Activated naive CD4-positive, alpha-beta T cell treated with anti-CD3 and anti-CD28 coated beads, Interleukin-2, amount 10 ng/mL, durations not matched to agents 7 days and 5 days (primary cell): ENCODE data around the gene SH3PXD2A.
"Not testable (repeated sequence)": the region's sequence is repeated elsewhere in the genome, so short reads cannot be mapped to it uniquely, and the experiment has no call there.

Experiments used
- CTCF ChIA-PET: fragments of 350-600 bp; sonication (Branson Sonifier 250); formaldehyde crosslinking; loops from one replicate; lab custom pipeline; 2021; ENCODE audit warnings: antibody characterized with exemption; lab: Charles Lee
- DNase-seq: peaks from one replicate; pipeline ENCODE4 v3.0.0-alpha.2; 2020
- H3K27ac Mint-ChIP-seq: one replicate; pipeline ENCODE4 v1.8.0; 2021; ENCODE audit warnings: mild to moderate bottlenecking, moderate library complexity, mixed read lengths
- H3K27me3 Mint-ChIP-seq: one replicate; pipeline ENCODE4 v1.8.0; 2021; ENCODE audit warnings: mild to moderate bottlenecking, mixed read lengths
- H3K36me3 Mint-ChIP-seq: one replicate; pipeline ENCODE4 v1.8.0; 2021; ENCODE audit warnings: mixed read lengths
- H3K4me1 Mint-ChIP-seq: one replicate; pipeline ENCODE4 v1.8.0; 2021; ENCODE audit warnings: mixed read lengths
- H3K4me3 Mint-ChIP-seq: one replicate; pipeline ENCODE4 v1.8.0; 2021; ENCODE audit warnings: mild to moderate bottlenecking, moderate library complexity, mixed read lengths
- H3K9me3 Mint-ChIP-seq: one replicate; pipeline ENCODE4 v1.8.0; 2021; ENCODE audit warnings: mixed read lengths

SH3PXD2A gene

DNA sequence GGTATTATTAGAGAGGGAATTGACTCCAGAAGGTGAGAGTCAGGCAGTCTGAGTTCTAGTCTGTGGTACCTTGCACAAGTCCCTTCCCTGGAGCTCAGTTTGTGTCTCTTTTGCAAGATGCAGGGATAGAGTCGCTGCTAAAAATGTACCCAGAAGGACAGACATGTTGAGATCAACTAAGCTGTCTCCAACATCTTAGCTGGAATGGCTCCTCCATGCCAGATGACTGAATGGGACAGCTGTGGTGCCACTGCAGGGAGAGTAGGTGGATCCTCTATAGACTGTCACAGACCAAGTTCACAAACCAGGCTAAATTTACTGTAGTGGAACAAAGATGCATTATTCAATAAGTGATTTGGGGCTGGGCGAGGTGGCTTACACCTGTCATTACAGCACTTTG lies 241.8 kb downstream of the SH3PXD2A start:
- no peak overlapping the region for H3K27ac Mint-ChIP-seq
- DNase-seq = no peak
- H3K4me3 Mint-ChIP-seq = no peak overlapping the region
- H3K4me1 Mint-ChIP-seq = no peaks in the 10 kb centered on the region
- CTCF ChIA-PET = interaction anchor here (1.5 to 1.6 kb wide), 2 partner anchors 20 to 48 kb away, joined by 3 to 7 read pairs; no protein-coding TSS in a partner anchor
- no peaks in the 10 kb centered on the region for H3K27me3 Mint-ChIP-seq
- no peaks in the 10 kb centered on the region for H3K36me3 Mint-ChIP-seq
- no peaks in the 10 kb centered on the region for H3K9me3 Mint-ChIP-seq

DNA sequence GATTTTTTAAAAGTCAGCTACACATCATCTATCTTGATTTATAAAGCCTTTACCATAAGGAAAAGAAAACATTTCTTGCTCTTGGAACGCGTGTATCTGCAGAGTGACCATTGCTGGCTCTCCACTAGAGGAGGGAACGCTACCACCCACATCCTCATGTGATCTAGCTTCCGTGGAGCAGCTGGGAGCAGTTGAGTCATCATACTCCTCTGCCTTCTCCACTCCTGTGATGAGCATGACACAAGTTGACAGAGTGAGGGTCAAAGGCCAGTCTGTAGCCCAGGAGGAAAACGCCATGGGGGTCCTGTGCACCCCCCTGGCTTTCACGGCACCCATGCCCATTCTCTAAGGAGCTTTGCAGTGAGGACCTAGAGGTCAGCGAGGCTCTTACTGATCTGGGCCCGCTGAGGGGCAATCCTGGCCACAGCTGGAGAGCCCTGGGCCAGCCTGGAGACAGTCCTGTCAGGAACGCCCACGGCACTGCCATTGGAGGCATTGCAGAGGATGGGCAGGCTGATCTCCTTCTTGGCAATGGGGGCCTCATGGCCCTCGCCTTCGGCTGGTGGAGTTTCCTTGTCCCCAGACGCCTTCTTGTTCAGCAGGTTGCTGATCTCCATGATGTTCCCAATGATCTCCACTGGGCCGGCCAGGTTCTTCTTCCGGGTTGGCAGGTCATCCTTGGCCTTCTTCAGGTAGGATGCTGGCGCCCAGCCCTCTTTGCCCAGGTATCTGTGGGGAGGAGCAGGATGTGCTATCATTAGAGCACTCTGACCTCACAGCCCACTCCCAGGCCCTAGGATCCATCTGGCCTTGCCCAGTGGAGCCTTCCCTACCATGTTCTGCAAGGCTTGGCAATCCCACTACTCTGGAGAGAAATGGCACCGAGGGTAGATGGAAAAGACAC lies 242.7 kb downstream of the SH3PXD2A start:
- CTCF ChIA-PET = interaction anchor here (1.1 to 1.6 kb wide), 2 partner anchors 47 to 70 kb away, joined by 3 read pairs; no protein-coding TSS in a partner anchor
- Mint-ChIP-seq H3K27ac (no peak overlapping the region), H3K9me3 (no peaks in the 10 kb centered on the region), H3K4me1 (no peaks in the 10 kb centered on the region), H3K27me3 (no peaks in the 10 kb centered on the region), H3K4me3 (no peak overlapping the region), H3K36me3 (no peaks in the 10 kb centered on the region)
- DNase-seq = no peak

DNA sequence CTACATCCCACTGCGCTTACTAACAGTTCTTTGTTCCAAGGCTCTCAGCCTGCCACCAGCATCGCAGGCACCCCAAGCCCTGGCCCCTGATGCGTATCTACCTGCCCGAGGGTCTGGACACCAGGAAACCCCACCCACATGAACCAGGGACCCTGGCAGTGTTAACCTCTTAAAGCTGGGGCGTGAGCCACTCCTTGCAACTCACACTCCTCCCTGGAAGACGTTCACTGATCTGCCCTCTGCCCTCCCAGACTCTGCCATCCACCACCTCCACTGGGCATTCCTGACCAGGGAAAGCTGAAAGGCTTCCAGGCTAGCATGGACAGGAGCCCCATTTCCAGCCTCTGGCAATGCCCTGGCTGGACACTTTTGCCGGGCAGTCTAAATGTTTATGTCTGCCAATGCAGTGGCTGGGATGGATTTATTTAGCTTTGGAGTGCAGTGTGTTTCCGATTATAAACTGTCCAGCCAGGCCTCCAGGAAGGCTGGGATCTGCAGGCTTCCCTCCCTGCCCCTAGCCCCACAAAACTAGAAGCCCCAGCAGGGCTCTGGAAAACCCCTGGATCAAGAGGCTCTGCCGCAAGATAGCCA lies 244.4 kb downstream of the SH3PXD2A start:
- CTCF ChIA-PET = interaction anchor here (0.7 to 1.0 kb wide), 3 partner anchors 14 to 76 kb away, joined by 3 read pairs; no protein-coding TSS in a partner anchor
- no peaks in the 10 kb centered on the region for H3K27me3 Mint-ChIP-seq
- no peak overlapping the region for H3K27ac Mint-ChIP-seq
- H3K9me3 Mint-ChIP-seq = no peaks in the 10 kb centered on the region
- no peak overlapping the region for H3K4me3 Mint-ChIP-seq
- no peaks in the 10 kb centered on the region for H3K4me1 Mint-ChIP-seq
- no peak for DNase-seq
- peaks cover 2% of the 10 kb centered on the region for H3K36me3 Mint-ChIP-seq

DNA sequence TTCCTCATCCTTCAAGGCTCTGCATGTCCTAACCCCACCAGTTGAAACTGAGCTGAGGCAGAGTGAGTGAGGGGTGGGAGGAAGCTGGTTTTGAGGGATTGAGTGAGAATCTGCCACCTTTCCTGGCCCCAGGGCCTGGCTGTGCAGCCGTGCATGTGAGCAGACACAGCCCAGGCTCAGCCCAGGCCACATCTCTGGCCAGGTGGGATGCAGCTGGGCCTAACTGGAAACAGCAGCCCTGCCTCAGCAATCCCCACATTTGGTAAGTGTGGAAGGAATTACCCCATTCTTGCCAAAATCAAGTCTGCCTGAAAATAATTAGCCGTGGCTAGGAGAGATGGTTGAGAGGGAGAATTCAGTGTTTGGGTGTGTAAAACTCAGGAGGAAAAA lies 245.3 kb downstream of the SH3PXD2A start:
- Mint-ChIP-seq H3K27me3 (no peaks in the 10 kb centered on the region), H3K27ac (no peak overlapping the region), H3K4me3 (no peak overlapping the region), H3K4me1 (no peaks in the 10 kb centered on the region), H3K36me3 (peaks cover 6% of the 10 kb centered on the region), H3K9me3 (no peaks in the 10 kb centered on the region)
- CTCF ChIA-PET = interaction anchor here (1.1 kb wide), 1 partner anchor 76 kb away, joined by 5 read pairs; no protein-coding TSS in a partner anchor
- no peak for DNase-seq

DNA sequence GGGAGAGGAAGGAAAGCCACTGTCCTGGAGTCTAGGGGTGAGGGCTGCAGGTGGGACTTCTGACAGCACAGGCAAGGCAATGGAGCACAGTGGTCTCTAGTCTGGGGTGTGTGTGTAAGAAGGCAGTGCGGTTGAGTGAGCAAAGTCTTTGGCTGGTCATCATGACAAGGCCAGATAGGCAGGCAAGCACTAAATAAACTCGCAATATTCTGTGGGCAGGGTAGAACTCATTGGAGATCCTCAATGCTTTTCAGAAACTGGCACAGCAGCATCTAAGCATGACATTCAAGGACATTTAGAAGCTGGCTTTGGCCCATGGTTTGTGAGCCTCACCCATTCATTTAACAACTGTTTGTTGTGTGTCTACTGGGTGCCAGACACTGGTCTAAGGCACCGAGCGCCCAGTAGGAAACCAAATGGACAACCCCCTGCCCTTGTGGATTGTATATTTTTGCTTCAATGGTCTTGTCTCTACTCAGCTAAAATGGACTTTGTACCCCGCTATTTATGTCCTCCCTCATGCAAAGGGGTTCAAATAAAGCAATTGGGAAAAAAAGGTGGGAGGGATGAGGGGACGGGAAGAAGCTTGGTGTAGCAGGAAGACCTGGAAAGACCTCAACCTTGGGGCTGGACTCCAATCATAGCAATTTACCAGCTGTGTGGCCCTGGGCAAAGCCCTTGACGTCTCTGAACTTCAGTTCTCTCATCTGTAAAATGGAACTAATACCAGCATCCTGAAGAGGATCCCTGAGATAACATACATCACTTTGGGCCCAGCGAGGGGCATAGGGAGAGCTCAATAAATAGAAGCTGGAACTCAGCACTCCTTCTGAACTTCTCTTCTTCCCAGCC lies 245.9 kb downstream of the SH3PXD2A start:
- CTCF ChIA-PET = interaction anchor here (1.0 to 1.1 kb wide), 2 partner anchors 77 kb away, joined by 5 read pairs; no protein-coding TSS in a partner anchor
- no peak overlapping the region for H3K27ac Mint-ChIP-seq

DNA sequence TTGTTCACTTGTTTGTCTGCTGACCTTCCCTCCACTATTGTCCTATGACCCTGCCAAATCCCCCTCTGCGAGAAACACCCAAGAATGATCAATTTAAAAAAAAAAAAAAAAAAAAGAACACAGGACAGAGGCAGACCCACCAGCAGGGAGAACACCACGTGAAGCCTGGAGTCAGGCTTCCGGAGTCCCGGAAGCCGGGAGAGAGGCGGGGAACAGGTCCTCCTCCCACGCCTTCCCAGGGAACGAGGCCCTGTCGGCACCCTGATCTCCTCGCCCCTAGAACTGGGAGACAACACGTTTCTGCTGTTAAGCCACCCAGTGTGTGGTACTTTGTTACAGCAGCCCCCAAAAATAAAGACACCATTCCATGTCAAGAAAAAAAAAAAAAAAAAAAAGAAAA lies 247.3 kb downstream of the SH3PXD2A start:
- H3K9me3 Mint-ChIP-seq, H3K4me3 Mint-ChIP-seq, H3K4me1 Mint-ChIP-seq, H3K36me3 Mint-ChIP-seq, DNase-seq, H3K27ac Mint-ChIP-seq, H3K27me3 Mint-ChIP-seq: not testable (repeated sequence)
- CTCF ChIA-PET = interaction anchor here (1.0 kb wide), 1 partner anchor 78 kb away, joined by 5 read pairs; no protein-coding TSS in a partner anchor

More for the DNA sequence above, 245.9 kb downstream of the SH3PXD2A start:
- H3K9me3 Mint-ChIP-seq = no peaks in the 10 kb centered on the region
- H3K4me1 Mint-ChIP-seq = no peaks in the 10 kb centered on the region
- no peak overlapping the region for H3K4me3 Mint-ChIP-seq
- H3K27me3 Mint-ChIP-seq = no peaks in the 10 kb centered on the region
- no peak for DNase-seq
- H3K36me3 Mint-ChIP-seq = peaks cover 6% of the 10 kb centered on the region

DNA sequence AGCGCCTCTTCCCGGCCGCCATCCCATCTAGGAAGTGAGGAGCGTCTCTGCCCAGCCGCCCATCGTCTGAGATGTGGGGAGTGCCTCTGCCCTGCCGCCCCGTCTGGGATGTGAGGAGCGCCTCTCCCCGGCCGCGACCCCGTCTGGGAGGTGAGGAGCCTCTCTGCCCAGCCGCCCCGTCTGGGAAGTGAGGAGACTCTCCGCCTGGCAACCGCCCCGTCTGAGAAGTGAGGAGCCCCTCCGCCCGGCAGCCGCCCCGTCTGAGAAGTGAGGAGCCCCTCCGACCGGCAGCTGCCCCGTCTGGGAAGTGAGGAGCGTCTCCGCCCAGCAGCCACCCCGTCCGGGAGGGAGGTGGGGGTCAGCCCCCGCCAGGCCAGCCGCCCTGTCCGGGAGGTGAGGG lies 248.3 kb downstream of the SH3PXD2A start:
- peaks cover 11% of the 10 kb centered on the region for H3K36me3 Mint-ChIP-seq
- not testable (repeated sequence) for DNase-seq, H3K4me3 Mint-ChIP-seq, H3K9me3 Mint-ChIP-seq, H3K27ac Mint-ChIP-seq, H3K4me1 Mint-ChIP-seq, H3K27me3 Mint-ChIP-seq
- CTCF ChIA-PET = interaction anchor here (2.2 kb wide), 1 partner anchor 79 kb away, joined by 43 read pairs; no protein-coding TSS in a partner anchor

DNA sequence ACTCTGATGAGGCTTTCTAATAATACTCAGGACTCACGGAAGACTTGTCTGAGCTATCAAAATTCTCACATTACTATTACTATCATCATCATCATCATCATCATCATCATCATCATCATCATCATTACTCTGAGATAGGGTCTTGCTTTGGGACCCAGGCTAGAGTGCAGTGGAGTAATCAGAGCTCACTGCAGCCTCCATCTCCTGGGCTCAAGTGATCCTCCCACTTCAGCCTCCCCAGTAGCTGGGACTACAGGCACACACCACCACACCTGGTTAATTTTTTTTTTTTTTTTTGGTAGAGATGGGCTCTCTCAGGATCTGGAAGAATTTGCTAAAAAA lies 249.3 kb downstream of the SH3PXD2A start:
- H3K27me3 Mint-ChIP-seq, H3K4me3 Mint-ChIP-seq, H3K9me3 Mint-ChIP-seq, H3K4me1 Mint-ChIP-seq, H3K27ac Mint-ChIP-seq, DNase-seq: not testable (repeated sequence)
- peaks cover 11% of the 10 kb centered on the region for H3K36me3 Mint-ChIP-seq
- CTCF ChIA-PET = interaction anchor here (0.8 to 2.2 kb wide), 12 partner anchors 9 to 105 kb away, joined by 3 to 43 read pairs (median 6); no protein-coding TSS in a partner anchor

DNA sequence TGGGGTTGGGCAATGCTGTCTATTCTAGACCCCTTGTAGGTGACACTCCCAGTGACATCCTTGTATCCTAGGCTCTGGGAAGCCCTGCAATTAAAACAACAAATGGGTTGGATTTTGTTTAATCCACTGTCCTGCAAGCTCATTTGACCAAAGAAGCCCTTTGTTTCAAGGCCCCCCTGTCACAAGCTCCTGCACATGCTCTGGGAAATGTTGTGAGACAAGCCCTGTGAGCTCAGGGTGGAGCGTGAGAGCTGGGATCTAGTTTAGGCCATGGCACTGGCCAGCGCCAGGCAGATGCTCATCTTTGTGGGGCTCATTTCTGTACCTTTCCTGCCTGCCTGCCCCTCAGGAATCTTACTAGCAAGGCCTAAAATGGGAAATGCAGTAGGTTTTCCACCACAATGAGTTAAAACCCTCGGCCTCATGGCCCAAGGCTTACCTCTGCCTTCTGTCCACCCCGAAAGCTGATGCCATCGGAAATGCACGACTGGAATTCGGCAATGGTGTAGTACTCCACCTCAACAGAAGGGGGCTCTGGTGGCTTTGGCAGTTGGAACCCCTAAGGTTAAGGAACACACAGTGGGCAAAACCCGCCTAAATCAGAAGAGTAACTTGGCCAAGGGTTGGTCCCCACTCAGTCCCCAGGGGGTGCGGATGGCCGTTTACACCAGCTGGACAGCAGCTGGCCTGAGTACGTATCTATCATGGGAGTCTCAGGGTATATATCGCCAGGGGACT lies 249.8 kb downstream of the SH3PXD2A start:
- H3K36me3 Mint-ChIP-seq = peaks cover 11% of the 10 kb centered on the region
- DNase-seq = peak; percentile 64
- H3K27me3 Mint-ChIP-seq = no peaks in the 10 kb centered on the region
- no peak overlapping the region for H3K4me3 Mint-ChIP-seq
- H3K4me1 Mint-ChIP-seq = no peaks in the 10 kb centered on the region
- CTCF ChIA-PET = interaction anchor here (0.6 to 2.2 kb wide), 16 partner anchors 8 to 105 kb away, joined by 3 to 43 read pairs (median 5); no protein-coding TSS in a partner anchor
- H3K9me3 Mint-ChIP-seq = no peaks in the 10 kb centered on the region
- no peak overlapping the region for H3K27ac Mint-ChIP-seq

DNA sequence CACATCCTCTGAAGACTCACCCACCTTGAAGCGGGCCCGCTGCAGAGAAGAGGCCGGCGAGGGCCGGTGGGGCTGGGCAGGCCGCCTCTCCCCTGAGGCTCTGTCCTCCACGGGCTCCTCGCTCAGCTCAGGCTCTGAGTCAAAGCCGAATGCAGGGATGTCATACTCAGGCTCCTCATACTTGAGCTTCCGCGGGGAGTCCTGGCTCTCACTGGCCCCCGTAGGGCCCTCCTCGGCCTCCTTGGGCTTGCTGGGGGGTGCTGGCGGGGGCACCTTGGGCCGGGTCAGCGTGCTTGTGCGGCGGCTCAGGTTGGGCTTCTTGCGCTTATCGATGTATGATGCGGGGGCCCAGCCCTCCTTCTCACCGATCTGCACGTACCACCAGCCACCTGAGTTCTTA lies 252.0 kb downstream of the SH3PXD2A start:
- H3K27me3 Mint-ChIP-seq = no peaks in the 10 kb centered on the region

DNA sequence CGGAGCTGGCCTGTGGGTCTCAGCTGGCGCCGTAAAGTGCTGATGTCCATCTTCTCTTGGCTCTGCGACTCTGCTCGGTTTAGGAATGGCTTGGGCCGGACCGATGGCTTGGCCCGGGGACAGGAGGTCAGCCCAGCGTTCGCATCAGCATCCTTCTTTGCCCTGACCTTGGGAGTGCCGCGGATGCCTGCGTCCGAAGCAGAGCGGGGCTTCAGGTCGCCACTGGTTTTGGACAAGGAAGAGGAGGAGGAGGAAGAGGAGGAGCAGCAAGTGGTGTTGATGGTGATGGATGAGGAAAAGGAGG lies 252.6 kb downstream of the SH3PXD2A start:
- Mint-ChIP-seq H3K9me3 (no peaks in the 10 kb centered on the region), H3K27me3 (no peaks in the 10 kb centered on the region), H3K27ac (no peak overlapping the region), H3K4me1 (no peaks in the 10 kb centered on the region), H3K4me3 (no peak overlapping the region), H3K36me3 (peaks cover 11% of the 10 kb centered on the region)
- no peak for DNase-seq
- CTCF ChIA-PET = interaction anchor here (1.2 to 3.2 kb wide), 2 partner anchors 10 to 84 kb away, joined by 3 to 19 read pairs; no protein-coding TSS in a partner anchor

More for the DNA sequence above, 252.0 kb downstream of the SH3PXD2A start:
- Mint-ChIP-seq H3K9me3 (no peaks in the 10 kb centered on the region), H3K36me3 (peaks cover 11% of the 10 kb centered on the region), H3K4me1 (no peaks in the 10 kb centered on the region), H3K27ac (no peak overlapping the region), H3K4me3 (no peak overlapping the region)
- CTCF ChIA-PET = interaction anchor here (1.2 kb wide), 1 partner anchor 10 kb away, joined by 3 read pairs; no protein-coding TSS in a partner anchor
- DNase-seq = no peak

DNA sequence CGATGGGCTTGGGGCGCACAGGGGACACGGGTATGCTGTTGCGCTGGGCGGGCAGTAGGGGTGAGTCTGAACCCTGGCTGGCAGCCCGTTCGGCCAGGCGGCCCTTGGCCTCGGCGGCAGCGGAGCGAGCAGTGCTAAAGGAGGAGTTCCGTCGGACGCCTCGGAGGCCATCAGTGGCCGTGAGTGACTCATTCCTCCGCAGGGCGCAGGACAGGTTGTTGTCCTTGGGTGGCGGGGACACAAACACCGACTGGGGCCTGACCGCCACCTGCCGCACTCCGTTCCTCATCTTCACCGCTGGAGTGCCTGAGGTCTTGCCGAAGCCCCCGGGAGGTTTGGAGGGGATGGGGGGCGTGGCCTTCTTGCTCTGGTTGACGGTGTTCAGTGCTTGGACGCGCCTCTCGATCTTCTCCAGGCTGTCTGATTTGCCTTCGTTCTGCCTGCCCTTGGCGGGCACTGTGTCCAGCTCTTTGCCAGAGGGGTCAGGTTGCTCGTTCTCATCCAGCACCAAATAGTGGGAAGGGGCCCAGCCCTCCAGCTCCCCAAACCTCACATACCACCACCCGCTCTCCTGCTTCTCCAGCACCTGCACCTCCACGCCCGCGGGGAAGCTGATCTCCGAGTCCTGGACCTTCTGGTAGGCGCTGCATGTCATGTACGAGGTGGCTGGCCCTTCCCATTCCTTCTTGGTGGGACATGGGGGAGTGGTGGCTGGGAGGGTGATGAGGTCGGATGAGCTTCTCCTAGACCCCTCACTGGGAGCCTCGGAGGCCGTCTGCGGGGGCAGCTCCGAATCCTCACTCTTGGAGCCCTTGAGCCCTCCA lies 253.1 kb downstream of the SH3PXD2A start:
- Mint-ChIP-seq H3K4me1 (no peaks in the 10 kb centered on the region), H3K27ac (no peak overlapping the region), H3K9me3 (no peaks in the 10 kb centered on the region), H3K27me3 (no peaks in the 10 kb centered on the region), H3K4me3 (no peak overlapping the region), H3K36me3 (peaks cover 11% of the 10 kb centered on the region)
- CTCF ChIA-PET = interaction anchor here (1.2 to 3.2 kb wide), 2 partner anchors 9 to 84 kb away, joined by 3 to 19 read pairs; no protein-coding TSS in a partner anchor
- DNase-seq = no peak
